ENCODE data around the gene LMNB1.
"Not testable (repeated sequence)": the region's sequence is repeated elsewhere in the genome, so short reads cannot be mapped to it uniquely, and the experiment has no call there.

LMNB1 gene

DNA sequence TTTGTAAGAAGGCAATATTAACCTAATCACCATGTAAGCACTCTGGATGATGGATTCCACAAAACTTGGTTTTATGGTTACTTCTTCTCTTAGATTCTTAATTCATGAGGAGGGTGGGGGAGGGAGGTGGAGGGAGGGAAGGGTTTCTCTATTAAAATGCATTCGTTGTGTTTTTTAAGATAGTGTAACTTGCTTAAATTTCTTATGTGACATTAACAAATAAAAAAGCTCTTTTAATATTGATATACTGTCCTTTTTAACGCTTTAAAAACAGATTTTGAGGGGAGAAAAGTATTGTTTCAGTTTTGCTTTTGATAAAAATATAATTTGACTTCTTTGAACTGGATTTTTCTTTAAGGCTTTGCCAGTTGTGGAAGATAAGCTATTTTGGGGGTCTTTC is 59.8 kb downstream of the LMNB1 start:
- Histone ChIP-seq H2AFZ (ENCODE audit: low read depth, low read length) (no peak overlapping the region), H3K4me1 (ENCODE audit: insufficient read depth, low read length) (no peaks in the 10 kb centered on the region), H3K4me2 (ENCODE audit: insufficient read depth, low read length) (no peak overlapping the region), H4K20me1 (ENCODE audit: insufficient read depth, low read length) (peaks cover 12% of the 10 kb centered on the region), H3K9me3 (ENCODE audit: insufficient read depth, low read length, severe bottlenecking) (no peaks in the 10 kb centered on the region), H3K27ac (ENCODE audit: low read length) (no peak overlapping the region), H3K9ac (ENCODE audit: low read depth, low read length) (no peak overlapping the region), H3K27me3 (ENCODE audit: insufficient read depth, low read length, poor library complexity) (no peaks in the 10 kb centered on the region), H3K79me2 (ENCODE audit: insufficient read depth, low read length) (peaks cover 15% of the 10 kb centered on the region; the same call in 1 of the 2 replicates), H3K36me3 (ENCODE audit: insufficient read depth, low read length) (peaks cover 74% of the 10 kb centered on the region), H3K4me3 (ENCODE audit: low read depth in 1 of 2, low read length in 2 of 2) (no peak overlapping the region)
- TF ChIP-seq EZH2 (IDR thresholded peaks at IDR 0.05; ENCODE audit: borderline replicate concordance, low read depth, low read length, severe bottlenecking), result no peak
- TF ChIP-seq, protein P1, sequence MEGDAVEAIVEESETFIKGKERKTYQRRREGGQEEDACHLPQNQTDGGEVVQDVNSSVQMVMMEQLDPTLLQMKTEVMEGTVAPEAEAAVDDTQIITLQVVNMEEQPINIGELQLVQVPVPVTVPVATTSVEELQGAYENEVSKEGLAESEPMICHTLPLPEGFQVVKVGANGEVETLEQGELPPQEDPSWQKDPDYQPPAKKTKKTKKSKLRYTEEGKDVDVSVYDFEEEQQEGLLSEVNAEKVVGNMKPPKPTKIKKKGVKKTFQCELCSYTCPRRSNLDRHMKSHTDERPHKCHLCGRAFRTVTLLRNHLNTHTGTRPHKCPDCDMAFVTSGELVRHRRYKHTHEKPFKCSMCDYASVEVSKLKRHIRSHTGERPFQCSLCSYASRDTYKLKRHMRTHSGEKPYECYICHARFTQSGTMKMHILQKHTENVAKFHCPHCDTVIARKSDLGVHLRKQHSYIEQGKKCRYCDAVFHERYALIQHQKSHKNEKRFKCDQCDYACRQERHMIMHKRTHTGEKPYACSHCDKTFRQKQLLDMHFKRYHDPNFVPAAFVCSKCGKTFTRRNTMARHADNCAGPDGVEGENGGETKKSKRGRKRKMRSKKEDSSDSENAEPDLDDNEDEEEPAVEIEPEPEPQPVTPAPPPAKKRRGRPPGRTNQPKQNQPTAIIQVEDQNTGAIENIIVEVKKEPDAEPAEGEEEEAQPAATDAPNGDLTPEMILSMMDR (IDR thresholded peaks at IDR 0.05; ENCODE audit: borderline replicate concordance, extremely low read depth, low read length, poor library complexity, severe bottlenecking), result no peak
- DNase-seq (no peak), ATAC-seq (ENCODE audit: insufficient read depth, low read depth) (no peak)

DNA sequence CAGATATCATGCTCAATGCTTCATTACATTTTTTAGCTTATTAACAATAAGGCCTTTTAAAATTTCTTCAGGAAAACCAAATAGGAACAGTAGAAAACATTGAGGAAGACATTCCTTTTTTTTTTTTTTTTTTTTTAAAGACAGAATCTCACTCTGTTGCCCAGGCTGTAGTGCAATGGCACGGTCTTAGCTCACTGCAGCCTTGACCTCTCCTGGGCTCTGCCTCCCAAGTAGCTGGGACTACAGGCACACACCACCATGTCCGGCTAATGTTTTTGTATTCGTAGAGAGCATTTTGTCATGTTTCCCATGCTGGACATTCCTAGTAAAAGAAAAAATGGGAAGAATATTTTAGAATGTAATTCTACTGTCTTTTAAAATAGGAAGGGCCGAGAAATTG is 60.3 kb downstream of the LMNB1 start:
- Histone ChIP-seq H3K4me2 (ENCODE audit: insufficient read depth, low read length) (no peak overlapping the region), H3K9me3 (ENCODE audit: insufficient read depth, low read length, severe bottlenecking) (no peaks in the 10 kb centered on the region), H3K27me3 (ENCODE audit: insufficient read depth, low read length, poor library complexity) (no peaks in the 10 kb centered on the region), H3K4me3 (ENCODE audit: low read depth in 1 of 2, low read length in 2 of 2) (no peak overlapping the region), H4K20me1 (ENCODE audit: insufficient read depth, low read length) (peaks cover 12% of the 10 kb centered on the region), H3K36me3 (ENCODE audit: insufficient read depth, low read length) (peaks cover 70% of the 10 kb centered on the region), H2AFZ (ENCODE audit: low read depth, low read length) (no peak overlapping the region), H3K27ac (ENCODE audit: low read length) (no peak overlapping the region), H3K9ac (ENCODE audit: low read depth, low read length) (no peak overlapping the region), H3K4me1 (ENCODE audit: insufficient read depth, low read length) (no peaks in the 10 kb centered on the region), H3K79me2 (ENCODE audit: insufficient read depth, low read length) (peaks cover 15% of the 10 kb centered on the region; the same call in 1 of the 2 replicates)
- ATAC-seq (ENCODE audit: insufficient read depth, low read depth) (no peak), DNase-seq (no peak)
- no peak for TF ChIP-seq EZH2 (IDR thresholded peaks at IDR 0.05; ENCODE audit: borderline replicate concordance, low read depth, low read length, severe bottlenecking)
- TF ChIP-seq, protein P1 (IDR thresholded peaks at IDR 0.05; ENCODE audit: borderline replicate concordance, extremely low read depth, low read length, poor library complexity, severe bottlenecking), result no peak

DNA sequence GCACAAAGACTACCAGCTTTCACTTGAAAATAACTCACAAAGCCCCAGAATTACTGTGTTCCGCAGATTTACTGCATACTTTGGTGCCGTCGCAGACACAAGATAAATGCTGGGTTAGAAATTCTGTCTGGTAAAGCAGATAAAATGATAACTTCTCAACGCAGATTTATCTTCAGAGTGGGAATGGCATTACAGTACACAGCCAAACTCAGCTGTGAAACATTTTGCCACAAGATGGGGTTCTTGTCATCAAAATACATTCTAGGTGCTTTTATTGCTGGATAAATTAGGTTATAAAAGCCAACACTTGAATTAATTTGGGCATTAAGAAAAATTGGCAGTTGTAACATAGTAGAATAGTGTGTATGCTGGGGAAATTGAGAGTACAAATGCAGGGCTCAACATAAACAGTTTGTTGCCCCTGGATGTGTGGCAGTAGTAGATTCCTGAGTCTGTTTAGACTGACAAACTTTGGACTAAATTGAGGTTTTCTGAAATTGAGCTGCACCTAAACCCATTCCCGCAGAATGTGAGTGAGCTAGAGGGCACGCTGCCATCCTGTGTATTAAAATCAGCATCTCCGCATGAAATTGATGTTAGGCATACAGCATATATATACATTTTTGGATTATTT is 61.1 kb downstream of the LMNB1 start:
- DNase-seq, result no peak
- peaks cover 62% of the 10 kb centered on the region for H3K36me3 ChIP-seq (ENCODE audit: insufficient read depth, low read length)
- no peak for TF ChIP-seq EZH2 (IDR thresholded peaks at IDR 0.05; ENCODE audit: borderline replicate concordance, low read depth, low read length, severe bottlenecking)
- TF ChIP-seq, protein P1 (IDR thresholded peaks at IDR 0.05; ENCODE audit: borderline replicate concordance, extremely low read depth, low read length, poor library complexity, severe bottlenecking), result no peak

DNA sequence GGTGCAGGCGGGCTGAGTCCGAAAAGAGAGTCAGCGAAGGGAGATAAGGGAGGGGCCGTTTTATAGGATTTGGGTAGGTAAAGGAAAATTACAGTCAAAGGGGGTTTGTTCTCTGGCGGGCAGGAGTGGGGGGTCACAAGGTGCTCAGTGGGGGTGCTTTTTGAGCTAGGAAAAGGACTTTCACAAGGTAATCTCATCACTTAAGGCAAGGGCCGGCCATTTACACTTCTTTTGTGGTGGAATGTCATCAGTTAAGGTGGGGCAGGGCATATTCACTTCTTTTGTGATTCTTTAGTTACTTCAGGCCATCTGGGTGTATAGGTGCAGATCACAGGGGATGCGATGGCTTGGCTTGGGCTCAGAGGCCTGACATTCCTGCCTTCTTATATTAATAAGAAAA is 62.5 kb downstream of the LMNB1 start:
- not testable (repeated sequence) for DNase-seq; H3K9ac ChIP-seq (ENCODE audit: low read depth, low read length)

More for the DNA sequence above, 61.1 kb downstream of the LMNB1 start:
- no peak overlapping the region for H3K9ac ChIP-seq (ENCODE audit: low read depth, low read length)
- H3K27me3 ChIP-seq (ENCODE audit: insufficient read depth, low read length, poor library complexity), result no peaks in the 10 kb centered on the region
- H3K4me2 ChIP-seq (ENCODE audit: insufficient read depth, low read length), result no peak overlapping the region
- no peak overlapping the region for H3K27ac ChIP-seq (ENCODE audit: low read length)
- H4K20me1 ChIP-seq (ENCODE audit: insufficient read depth, low read length), result peaks cover 12% of the 10 kb centered on the region
- no peaks in the 10 kb centered on the region for H3K4me1 ChIP-seq (ENCODE audit: insufficient read depth, low read length)
- H3K9me3 ChIP-seq (ENCODE audit: insufficient read depth, low read length, severe bottlenecking), result no peaks in the 10 kb centered on the region
- peak; percentile 33; the same call in 1 of the 3 replicates for ATAC-seq (ENCODE audit: insufficient read depth, low read depth)
- H3K4me3 ChIP-seq (ENCODE audit: low read depth in 1 of 2, low read length in 2 of 2), result no peak overlapping the region
- no peak overlapping the region for H2AFZ ChIP-seq (ENCODE audit: low read depth, low read length)
- peaks cover 12% of the 10 kb centered on the region; the same call in 1 of the 2 replicates for H3K79me2 ChIP-seq (ENCODE audit: insufficient read depth, low read length)

DNA sequence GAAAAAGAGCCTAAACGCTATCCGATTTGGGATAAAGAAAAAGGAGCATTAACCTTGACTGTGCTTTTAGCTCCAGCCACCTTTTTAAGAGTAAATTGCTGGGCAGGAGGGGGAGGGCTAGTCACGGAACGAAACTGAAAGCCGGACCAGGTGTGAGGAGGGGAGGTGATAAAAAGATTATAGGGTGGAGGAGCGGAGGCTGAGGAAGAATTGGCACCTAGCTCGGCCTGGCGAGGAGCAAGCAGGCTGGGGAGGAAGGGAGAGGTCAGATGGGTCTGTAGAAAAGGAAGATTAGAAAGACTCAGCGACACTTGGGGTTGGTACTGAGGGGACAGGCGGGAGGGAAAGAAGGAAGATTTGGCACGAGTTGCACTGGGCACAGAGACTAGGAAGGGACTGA is 66.4 kb downstream of the LMNB1 start:
- H3K27me3 ChIP-seq (ENCODE audit: insufficient read depth, low read length, poor library complexity); H3K9ac ChIP-seq (ENCODE audit: low read depth, low read length); H3K79me2 ChIP-seq (ENCODE audit: insufficient read depth, low read length); H4K20me1 ChIP-seq (ENCODE audit: insufficient read depth, low read length); H3K9me3 ChIP-seq (ENCODE audit: insufficient read depth, low read length, severe bottlenecking); DNase-seq; H3K4me1 ChIP-seq (ENCODE audit: insufficient read depth, low read length); H2AFZ ChIP-seq (ENCODE audit: low read depth, low read length); H3K4me3 ChIP-seq (ENCODE audit: low read depth in 1 of 2, low read length in 2 of 2); H3K27ac ChIP-seq (ENCODE audit: low read length); H3K4me2 ChIP-seq (ENCODE audit: insufficient read depth, low read length); ATAC-seq (ENCODE audit: insufficient read depth, low read depth): not testable (repeated sequence)
- peaks cover 11% of the 10 kb centered on the region; the same call in 1 of the 2 replicates for H3K36me3 ChIP-seq (ENCODE audit: insufficient read depth, low read length)

More for the DNA sequence above, 62.5 kb downstream of the LMNB1 start:
- ATAC-seq (ENCODE audit: insufficient read depth, low read depth); H3K27me3 ChIP-seq (ENCODE audit: insufficient read depth, low read length, poor library complexity); H3K9me3 ChIP-seq (ENCODE audit: insufficient read depth, low read length, severe bottlenecking); H3K27ac ChIP-seq (ENCODE audit: low read length); H3K79me2 ChIP-seq (ENCODE audit: insufficient read depth, low read length); H4K20me1 ChIP-seq (ENCODE audit: insufficient read depth, low read length); H3K4me2 ChIP-seq (ENCODE audit: insufficient read depth, low read length); H3K4me3 ChIP-seq (ENCODE audit: low read depth in 1 of 2, low read length in 2 of 2); H2AFZ ChIP-seq (ENCODE audit: low read depth, low read length); H3K4me1 ChIP-seq (ENCODE audit: insufficient read depth, low read length): not testable (repeated sequence)
- H3K36me3 ChIP-seq (ENCODE audit: insufficient read depth, low read length), result peaks cover 48% of the 10 kb centered on the region
